GM12875 (cell line): ENCODE results near the gene TNNC1.

Source experiments
- H3K4me3 ChIP-seq: one replicate; pipeline ENCODE4 v1.5.1; 2011; ENCODE audit warnings: low read depth, low read length, control low read depth
- TF ChIP-seq, protein P1 (sequence below): IDR thresholded peaks from 2 replicates; pipeline ENCODE4 v1.5.1; 2011; ENCODE audit warnings: low read depth, mild to moderate bottlenecking, control low read depth, inconsistent platforms, low read length, moderate library complexity, borderline replicate concordance; ENCODE audit not compliant: insufficient read depth

TNNC1 gene

DNA sequence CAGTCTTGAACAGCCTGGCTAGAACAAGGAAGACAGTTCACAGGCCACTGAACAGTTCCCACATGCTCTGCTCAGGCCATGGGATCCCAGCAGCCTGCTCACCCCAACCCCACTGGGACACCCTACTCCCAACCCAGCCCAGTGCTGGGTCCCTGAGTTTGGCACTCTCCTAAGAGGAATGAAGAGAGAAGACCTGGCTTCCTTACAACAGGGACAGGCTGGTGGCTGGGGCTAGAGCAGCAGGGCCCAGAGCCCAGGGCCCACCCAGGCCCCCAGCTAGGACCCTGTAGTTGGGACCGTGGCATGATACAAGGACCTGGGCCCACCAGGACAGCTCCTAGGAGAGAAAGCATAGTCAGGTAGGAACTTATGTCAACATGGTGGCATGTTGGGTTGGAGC, 52.3 kb downstream of the TNNC1 start:
- H3K4me3 ChIP-seq, result no peak overlapping the region
- TF ChIP-seq, protein P1, sequence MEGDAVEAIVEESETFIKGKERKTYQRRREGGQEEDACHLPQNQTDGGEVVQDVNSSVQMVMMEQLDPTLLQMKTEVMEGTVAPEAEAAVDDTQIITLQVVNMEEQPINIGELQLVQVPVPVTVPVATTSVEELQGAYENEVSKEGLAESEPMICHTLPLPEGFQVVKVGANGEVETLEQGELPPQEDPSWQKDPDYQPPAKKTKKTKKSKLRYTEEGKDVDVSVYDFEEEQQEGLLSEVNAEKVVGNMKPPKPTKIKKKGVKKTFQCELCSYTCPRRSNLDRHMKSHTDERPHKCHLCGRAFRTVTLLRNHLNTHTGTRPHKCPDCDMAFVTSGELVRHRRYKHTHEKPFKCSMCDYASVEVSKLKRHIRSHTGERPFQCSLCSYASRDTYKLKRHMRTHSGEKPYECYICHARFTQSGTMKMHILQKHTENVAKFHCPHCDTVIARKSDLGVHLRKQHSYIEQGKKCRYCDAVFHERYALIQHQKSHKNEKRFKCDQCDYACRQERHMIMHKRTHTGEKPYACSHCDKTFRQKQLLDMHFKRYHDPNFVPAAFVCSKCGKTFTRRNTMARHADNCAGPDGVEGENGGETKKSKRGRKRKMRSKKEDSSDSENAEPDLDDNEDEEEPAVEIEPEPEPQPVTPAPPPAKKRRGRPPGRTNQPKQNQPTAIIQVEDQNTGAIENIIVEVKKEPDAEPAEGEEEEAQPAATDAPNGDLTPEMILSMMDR, result no peak
